ENCODE results near the gene LYPD6B. TPM values are rescaled to one million over a fixed set of nuclear protein-coding genes. Genes with fewer than 3 reads are reported as not detected.

LYPD6B gene
- total RNA-seq, 1 experiment from 2014 or later: 12.1 TPM

DNA sequence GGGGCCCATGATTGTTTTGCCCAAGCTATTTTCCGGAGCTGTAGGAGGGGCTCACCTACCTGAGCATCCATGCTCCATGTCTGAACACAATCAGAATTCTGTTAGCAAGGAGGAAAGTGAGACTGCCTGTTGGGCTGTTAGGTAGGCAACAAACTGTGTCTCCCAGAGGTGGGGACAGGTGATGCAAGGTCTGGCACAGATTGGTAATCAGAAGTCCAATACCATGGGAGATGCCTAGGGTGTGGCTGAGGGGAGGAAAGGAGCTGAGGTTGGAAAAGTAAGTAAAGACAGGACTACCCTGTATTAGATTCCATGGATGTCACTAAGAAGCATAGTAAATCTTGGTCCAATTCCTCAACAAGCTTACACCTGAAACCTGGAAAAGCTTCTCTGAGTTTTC is 3.0 kb downstream of the LYPD6B start:
- no peak for DNase-seq (ENCODE audit: low read depth)

DNA sequence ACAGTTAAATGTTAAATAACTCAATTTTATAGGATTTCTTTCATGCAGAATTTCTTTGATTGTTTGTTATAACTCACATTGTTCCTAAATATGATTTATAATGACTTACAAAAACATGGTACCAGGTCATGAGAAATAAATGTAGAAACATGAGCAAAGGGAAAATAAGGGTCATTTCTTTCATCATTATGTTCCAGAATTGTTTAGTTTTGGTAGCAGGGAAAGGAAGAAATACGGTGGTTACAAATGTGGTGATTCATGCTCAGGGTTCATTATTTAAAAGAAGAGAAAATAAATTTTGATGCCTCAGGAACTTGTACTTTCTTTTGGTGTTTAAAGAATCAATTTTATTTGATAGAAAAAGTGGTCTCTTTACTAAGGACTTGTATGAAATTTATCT is 4.4 kb downstream of the LYPD6B start:
- DNase-seq (ENCODE audit: low read depth): peak; percentile 55

DNA sequence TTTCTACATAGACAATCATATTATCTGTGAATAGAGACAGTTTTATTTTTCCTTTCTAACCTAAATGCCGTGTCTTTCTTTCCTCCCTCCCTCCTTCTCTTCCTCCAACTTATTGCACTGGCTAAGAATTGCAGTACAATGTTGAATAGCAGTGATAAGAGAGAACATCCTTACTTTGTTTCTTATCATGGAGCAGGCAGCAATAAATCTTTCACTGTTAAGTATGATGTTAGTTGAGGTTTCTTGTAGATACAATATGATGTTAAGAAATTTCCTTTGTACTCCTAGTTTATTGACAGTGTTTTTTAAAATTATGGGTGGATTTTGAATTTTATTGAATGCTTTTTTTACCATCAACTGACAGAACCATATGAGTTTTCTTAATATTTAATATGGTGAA is 6.0 kb downstream of the LYPD6B start:
- DNase-seq (ENCODE audit: low read depth): no peak

DNA sequence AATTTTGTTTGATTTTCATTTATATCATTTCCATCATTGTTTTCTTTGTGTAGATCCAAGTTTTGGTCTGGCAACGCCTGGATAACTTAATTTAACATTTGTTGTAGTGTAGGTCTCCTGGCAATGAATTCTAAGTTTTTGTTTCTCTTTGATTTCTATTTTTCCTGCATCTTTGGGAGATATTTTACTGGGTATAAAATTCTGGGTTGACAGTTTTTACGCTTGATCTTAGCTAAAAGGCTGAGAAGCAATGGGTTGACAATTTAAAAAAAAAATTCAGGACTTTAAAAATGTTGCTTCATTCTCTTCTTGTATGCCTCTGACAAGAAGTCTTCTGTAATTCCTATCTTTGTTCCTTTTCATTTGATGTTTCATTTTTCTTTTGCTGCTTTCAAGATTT is 8.6 kb downstream of the LYPD6B start:
- DNase-seq (ENCODE audit: low read depth): no peak

DNA sequence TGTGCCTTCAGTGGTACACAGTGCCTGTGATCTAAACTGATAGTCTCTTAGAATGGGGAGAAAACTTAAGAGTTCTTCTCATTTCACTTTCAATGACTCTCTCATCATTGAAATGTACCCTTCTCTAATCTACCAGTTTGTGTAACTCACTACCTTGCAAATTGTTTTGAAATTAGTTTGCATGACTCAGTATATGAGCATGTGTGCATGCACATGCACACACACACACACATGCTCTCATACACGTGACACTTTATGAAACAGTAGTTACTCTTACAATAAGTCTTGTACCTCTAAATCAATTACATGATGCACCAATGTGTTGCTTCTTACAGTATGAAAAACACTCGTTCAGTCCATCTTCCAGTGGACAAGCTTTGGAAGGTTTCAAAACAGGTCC is 10.6 kb downstream of the LYPD6B start:
- peak; percentile 72 for DNase-seq (ENCODE audit: low read depth)

DNA sequence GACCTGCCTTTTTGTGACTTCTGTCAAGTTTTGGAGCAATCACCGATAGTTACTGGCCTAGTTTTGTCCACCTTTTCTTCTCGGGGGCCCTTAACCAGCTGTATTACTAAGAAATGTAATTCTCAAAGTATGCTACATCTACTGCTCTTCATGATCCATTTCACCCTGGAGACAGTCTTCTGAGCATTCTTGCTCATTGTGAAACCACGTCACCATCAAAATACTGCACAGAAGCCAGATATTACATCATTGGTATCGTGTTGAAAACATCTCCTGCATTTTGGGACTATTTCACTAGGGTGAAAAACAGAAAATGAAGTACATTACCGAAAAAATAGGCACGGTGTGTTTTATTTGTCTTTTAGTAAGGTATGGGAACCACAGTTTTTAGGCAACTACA is 11.7 kb downstream of the LYPD6B start:
- peak; percentile 74 for DNase-seq (ENCODE audit: low read depth)

DNA sequence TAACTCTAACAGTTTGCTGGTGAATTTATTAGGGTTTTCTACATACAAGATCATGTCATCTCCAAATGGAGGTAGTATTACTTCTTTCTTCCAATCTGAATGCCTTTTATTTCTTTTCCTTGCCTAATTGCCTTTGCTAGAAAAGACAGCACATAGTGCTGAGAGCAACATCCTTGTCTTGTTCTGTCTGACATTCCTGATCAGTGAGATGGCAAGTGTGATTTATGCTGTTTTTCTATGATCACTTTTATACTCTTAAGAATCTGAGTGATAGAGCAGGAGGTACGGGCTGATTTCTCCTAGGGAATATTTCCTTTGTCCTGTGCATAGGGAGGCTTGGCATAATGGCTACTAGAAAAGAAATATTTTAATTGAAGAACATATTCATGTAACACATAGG is 17.3 kb downstream of the LYPD6B start:
- DNase-seq (ENCODE audit: low read depth): peak; percentile 44

DNA sequence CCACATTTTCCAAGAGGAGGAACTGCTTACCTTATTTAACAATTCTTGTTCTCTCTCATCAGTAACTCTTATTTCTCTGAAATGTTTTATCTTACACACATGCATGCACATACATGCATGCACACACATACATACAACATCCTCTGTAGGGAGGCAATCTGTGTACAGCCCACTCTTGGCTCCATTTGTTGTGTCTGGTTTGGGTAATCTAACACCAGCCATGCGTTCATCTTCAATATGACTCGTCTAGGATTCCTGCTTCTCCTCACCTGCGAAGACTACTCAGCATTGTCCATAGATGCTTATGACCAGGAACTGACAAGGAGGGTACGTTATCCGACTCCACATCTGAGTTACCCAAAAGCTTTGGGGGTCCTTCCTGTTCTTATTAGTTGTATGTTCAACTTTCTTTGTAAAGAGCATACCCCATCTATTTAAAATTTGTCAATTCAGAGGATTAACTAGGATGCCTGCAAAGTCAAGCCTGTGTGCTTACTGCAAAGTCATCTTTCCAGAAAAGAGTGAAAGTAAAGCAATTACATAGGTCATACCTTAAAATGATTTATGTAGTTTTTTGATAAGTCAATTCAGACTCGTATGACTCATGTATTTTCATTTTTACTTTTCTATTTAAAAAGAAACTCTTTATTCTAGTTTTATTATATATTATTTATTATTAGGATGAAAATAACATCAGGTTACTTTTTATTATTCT is 18.2 kb downstream of the LYPD6B start:
- no peak for DNase-seq (ENCODE audit: low read depth)

DNA sequence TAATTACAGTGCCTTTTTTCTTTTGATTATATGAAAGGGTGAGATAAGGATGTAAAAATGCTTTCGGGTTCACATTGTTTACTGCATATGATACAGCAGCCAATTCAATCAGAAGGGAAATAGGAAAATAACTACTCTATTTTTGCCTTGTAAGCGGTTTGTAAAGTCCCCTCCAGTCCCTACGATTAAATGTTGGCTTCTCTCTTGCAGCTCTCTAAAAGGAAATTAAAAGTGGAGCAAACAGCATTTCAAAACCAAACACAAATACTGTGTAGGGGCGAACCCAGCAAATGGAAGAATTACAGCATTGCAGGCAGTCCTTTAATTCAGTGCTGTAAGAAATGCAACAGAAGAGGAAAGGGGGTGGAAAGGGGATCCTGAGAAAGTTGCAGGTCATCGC is 18.9 kb downstream of the LYPD6B start:
- DNase-seq (ENCODE audit: low read depth): no peak

DNA sequence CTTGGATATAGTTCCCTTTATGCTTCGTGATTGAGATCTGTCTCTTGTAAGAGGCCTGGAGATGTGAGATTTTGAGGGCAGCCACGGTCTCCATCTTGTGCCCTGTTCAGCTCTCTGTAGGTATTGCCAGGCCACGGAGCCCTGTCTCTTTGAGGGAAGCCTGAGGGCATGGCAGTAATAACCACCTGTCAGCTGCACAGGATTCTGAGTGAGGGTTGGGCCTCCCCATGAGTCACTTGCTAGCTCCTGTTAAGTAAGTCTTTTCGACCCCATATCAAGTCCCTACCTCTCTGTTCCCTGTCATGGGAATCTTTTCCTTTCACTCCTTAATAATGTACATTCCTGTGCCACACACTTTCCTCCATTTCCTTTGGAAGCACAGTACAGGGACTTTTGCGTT is 20.4 kb downstream of the LYPD6B start:
- no peak for DNase-seq (ENCODE audit: low read depth)

DNA sequence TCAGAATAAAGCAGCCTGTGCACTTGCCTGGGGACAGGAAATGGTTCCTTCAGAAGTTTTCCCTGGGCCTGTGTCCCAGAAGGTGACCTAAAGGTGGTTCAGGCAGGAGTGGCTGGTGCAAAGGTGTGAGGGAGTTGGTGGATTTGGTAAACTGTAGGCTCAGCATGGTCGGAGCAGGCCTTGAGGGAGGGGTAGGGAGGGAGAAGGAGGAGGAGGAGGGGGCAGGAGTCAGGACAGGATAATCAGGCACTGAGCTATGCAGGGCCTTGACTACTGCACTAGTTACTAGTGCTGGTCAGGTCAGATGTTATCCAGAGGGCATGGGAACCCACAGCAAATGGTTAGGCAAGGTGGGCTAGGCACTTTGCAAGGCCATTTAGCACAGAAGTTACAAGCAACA is 21.3 kb downstream of the LYPD6B start:
- no peak for DNase-seq (ENCODE audit: low read depth)

DNA sequence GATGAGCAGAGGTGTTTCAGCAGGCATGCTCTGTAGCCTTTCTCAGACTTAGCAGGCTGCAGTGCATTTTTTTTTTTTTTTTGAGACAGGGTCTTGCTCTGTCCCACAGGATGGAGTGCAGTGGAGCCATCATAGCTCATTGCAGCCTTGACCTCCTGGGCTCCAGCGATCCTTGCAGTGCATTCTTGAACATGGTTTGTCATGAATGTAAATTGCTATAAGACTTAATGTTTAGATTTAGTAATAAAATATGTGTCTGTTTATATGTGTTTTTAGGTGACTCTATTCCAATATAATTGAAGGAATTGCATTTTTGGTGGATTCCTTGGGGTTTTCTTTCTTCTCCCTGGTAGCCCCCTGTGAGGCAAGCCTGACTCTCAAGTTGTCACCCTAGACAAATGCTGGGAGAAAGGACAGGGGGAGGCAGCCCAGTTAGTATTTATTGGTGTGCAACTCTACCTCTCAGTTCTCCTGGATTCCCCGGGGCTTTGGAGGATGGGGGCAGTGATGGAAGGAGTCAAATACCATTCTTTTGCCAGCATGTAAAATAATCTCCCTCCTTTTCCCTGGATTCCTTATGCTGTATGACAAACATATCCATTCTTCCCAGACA is 22.7 kb downstream of the LYPD6B start:
- no peak for DNase-seq (ENCODE audit: low read depth)

DNA sequence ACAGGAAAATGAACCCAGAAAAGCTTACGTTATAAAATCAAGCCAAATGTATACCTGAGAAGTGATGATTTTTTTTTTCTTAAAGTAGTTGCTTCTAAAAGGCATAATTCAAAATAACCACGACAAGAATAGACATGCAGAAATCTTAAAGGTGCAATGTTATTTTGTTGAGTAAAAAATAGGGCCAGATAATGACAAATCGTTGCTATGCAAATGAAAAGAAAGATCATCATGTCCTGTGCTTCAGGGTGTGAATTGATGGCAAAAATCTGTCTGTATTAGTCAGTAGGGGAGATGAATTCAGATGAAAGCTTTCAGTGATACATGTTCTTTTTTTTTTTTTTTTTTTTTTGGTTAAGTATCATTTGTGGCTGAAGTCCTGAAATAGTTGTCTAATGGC is 24.0 kb downstream of the LYPD6B start:
- DNase-seq (ENCODE audit: low read depth): no peak

DNA sequence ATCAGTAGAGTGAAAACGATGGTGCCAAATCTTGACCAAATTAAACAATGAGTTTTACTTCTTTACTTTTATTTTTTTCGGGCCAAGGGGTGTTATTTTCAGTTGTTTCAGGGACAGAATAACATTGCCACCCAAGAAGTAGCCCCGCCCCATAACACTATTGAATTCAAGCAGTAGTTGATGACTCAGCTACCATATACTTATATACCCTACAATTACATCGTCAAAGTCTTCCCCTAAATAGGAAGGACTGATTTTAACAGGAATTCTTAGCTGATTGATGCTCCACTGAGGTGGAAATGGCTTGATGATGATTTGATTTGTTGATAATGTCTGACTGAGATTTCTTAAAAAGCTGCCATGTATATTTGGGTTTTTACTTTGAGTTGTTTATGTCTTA is 24.7 kb downstream of the LYPD6B start:
- DNase-seq (ENCODE audit: low read depth): no peak

DNA sequence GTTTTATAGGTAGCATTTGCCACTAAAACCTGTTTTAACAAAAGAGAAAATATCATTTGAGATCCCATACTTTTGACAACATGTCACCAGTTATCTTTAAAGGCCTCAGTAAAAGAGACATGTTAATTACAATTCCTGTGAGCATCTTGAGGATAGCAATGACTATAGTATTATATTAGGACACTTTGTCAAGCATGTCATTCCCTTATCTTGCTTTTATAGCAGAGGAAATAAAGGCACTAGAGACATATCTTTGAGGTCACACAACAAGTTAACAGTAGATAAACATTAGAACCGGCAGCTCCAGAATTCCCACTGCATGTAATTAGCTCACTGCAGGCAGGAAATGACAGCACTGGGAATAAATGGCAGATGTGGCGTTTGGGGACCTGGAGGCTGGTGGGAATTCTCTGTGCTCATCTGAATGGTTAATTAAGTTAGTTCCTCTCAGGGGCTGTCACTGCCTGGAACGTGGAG is 25.9 kb downstream of the LYPD6B start:
- DNase-seq (ENCODE audit: low read depth): no peak

DNA sequence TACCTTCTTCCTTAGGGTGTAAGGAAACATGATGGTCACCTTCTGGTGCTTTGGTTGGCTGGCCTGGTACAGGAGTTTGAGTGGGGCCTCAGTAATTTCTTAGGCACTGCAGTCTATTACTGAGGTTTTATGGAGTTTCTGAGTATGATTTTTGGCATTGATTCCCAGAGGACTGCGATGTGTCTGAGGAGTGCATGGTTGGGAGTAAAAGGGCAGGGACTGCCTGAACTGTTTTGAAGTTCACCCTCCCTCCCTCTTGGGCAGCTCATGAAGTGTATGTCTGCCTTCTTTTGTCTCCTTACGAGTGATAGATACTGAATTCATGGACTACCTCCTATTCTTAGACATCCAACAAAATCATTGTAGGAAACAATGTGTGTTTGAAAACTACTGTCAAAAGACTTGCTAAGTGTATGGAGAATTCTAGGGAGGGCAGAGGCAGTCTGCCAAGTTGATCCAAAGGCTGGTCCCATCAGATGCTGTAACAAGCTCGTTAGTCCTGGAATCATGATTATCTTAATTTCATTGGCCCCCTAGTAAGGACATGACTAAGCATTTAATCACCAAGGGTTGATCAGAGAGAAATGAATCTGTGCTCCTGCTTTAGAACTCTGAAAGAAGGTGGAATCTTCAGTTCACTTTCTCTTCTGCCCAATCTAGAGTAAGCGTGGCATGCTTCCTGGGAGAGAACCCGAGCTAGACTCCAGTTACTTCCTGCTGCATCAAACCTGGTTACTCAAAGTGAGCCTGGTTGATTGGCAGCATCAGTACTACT is 26.5 kb downstream of the LYPD6B start:
- DNase-seq (ENCODE audit: low read depth): no peak

DNA sequence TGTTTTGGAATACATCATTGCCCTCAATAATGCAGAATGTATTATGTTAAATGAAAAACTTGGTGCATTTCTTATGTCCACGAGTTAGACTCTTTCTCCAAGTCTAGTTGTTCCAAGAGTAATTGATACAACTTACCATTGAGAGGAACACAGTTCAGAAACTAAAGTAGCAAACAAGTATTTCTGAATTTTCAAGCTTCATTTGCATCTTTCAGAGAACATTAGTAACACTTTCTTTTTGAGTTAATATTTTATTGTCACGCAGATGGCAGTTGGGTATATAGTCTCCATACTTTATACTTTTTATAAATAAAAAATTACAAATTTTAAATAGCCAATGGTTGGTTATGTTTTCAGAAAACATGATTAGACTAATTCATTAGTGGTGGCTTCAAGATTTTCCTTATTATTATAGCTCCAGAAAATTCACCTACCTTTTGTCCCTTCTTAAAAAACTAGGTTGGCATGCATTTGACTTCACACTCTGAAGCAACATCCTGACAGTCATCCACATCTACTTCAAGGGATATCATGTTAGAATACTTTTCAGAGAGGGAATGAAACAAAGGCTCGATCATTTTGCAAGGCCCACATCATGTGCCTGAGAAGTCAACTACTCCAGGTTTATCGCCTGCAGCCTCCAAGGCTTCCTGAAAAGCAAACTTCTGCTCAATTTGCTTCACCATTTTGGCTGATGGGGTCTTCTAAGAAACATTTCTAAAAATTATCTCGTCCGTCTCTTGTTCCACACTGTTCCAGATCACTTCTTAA is 29.9 kb downstream of the LYPD6B start:
- no peak for DNase-seq (ENCODE audit: low read depth)

DNA sequence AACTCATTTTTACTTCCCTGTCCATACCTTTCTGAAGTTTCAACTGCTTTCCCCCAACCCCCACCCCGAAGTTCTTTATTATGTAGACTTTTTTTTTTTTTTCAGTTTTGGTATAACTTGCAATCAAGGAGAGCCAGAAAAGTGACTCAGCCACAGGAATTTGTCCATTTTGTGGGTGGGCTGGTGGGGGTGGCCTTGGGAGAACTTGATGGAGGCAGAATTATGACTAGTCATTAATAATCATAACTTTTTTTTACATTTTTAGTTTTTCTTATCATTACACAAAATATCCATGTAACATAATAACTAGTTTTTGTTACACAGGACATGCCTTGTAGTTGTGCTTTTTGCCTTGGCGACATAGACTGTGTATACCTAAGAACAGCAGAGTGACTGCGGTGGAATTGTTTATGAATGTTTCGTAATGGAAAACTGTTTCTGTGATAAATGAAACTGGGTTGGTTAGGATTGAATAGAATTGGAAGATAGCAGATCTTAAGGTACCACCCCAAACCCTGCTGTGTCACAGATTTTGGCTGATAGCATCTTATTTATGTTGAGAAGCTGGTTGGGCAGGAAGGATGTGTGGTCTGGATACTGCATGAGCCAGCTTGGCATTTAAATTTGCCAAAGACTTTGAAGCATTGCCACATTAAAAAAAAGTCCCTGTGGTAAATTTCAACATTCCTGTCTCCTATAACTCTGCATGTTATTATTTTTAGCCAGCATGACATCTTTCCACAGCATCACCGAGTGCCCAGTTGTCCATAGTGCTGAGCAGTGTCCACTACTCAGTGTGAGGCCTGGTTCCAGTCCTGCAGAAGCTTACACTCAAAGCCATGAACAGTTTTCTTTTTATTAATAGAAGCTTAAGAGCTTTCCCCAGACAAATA is 30.7 kb downstream of the LYPD6B start:
- DNase-seq (ENCODE audit: low read depth): peak; percentile 89

DNA sequence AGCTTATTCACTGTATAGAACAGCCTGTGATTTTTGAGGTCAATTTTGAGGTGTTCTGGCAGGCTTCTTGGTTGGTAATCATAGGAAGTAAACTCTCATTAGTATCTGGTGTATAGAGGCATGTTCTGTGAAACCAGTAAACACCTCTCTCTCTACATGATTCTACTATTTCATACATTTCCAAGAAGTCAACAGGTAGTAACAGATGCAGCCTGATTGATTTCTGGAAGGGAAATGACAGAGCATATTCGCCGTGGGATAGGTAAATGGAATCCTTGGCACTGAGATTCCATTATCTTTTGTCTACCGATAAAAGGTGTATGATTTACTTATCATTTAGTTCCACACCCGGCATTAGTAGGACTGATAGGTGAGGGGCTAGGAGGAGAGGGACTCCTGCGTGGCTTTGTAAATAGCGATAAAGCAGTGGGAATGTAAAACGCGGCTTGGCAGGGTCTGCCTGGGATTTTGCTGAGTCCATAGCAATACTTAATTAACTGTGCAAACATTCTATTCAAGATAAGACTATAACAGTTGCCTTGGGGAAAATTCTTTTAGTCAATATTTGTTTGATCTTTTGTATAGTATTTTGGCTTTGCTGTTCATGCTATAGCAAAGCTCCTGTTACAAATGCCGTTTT is 32.3 kb downstream of the LYPD6B start:
- DNase-seq (ENCODE audit: low read depth): no peak

DNA sequence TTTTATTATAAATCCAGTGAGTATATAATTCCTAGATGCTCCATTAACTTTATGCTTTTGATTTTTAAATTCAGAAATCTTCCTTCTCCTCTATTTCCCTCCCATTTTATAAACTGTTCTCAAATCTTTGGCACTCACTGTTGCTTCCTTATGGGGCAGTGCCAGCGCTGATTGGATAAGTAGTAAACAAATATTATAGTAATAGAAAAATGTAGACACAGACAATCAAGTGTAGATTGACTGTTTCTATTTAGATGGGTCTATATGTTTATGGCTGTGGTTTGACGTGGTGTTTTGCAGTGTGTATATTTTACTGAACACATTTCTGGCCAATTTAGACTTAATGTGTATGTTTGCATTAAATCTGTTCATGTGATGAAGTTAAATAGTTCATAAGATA is 36.6 kb downstream of the LYPD6B start:
- no peak for DNase-seq (ENCODE audit: low read depth)

Measured in LHCN-M2 (cell line).